ENCODE data around the gene SHF.

Gene SHF

GRCh38 chr15:45200799-45201556 is 13.2 kb upstream of the SHF start:
- peak overlapping the region; percentile 93 for H3K4me2 ChIP-seq (ENCODE audit: insufficient read depth, low read length)
- TF ChIP-seq, protein P1, sequence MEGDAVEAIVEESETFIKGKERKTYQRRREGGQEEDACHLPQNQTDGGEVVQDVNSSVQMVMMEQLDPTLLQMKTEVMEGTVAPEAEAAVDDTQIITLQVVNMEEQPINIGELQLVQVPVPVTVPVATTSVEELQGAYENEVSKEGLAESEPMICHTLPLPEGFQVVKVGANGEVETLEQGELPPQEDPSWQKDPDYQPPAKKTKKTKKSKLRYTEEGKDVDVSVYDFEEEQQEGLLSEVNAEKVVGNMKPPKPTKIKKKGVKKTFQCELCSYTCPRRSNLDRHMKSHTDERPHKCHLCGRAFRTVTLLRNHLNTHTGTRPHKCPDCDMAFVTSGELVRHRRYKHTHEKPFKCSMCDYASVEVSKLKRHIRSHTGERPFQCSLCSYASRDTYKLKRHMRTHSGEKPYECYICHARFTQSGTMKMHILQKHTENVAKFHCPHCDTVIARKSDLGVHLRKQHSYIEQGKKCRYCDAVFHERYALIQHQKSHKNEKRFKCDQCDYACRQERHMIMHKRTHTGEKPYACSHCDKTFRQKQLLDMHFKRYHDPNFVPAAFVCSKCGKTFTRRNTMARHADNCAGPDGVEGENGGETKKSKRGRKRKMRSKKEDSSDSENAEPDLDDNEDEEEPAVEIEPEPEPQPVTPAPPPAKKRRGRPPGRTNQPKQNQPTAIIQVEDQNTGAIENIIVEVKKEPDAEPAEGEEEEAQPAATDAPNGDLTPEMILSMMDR (IDR thresholded peaks at IDR 0.05; ENCODE audit: borderline replicate concordance, extremely low read depth, low read length, poor library complexity, severe bottlenecking), result no peak
- no peak for TF ChIP-seq EZH2 (IDR thresholded peaks at IDR 0.05; ENCODE audit: borderline replicate concordance, low read depth, low read length, severe bottlenecking)
- no peaks in the 10 kb centered on the region for H3K27me3 ChIP-seq (ENCODE audit: insufficient read depth, low read length, poor library complexity)
- no peaks in the 10 kb centered on the region for H3K36me3 ChIP-seq (ENCODE audit: insufficient read depth, low read length)
- no peaks in the 10 kb centered on the region for H3K9me3 ChIP-seq (ENCODE audit: insufficient read depth, low read length, severe bottlenecking)
- peak overlapping the region; percentile 90 for H3K27ac ChIP-seq (ENCODE audit: low read length)
- H2AFZ ChIP-seq (ENCODE audit: low read depth, low read length), result peak overlapping the region; percentile 92
- no peaks in the 10 kb centered on the region for H3K79me2 ChIP-seq (ENCODE audit: insufficient read depth, low read length)
- peak overlapping the region; percentile 74 for H3K9ac ChIP-seq (ENCODE audit: low read depth, low read length)
- peaks cover 42% of the 10 kb centered on the region for H3K4me1 ChIP-seq (ENCODE audit: insufficient read depth, low read length)
- ATAC-seq (ENCODE audit: insufficient read depth, low read depth) (peak; percentile 30), DNase-seq (peak; percentile 81)
- no peaks in the 10 kb centered on the region for H4K20me1 ChIP-seq (ENCODE audit: insufficient read depth, low read length)
- peak overlapping the region; percentile 41 to 61 for H3K4me3 ChIP-seq (ENCODE audit: low read depth in 1 of 2, low read length in 2 of 2)

GRCh38 chr15:45200001-45200798 is 12.4 kb upstream of the SHF start:
- DNase-seq (peak; percentile 94), ATAC-seq (ENCODE audit: insufficient read depth, low read depth) (peak; percentile 66)
- Histone ChIP-seq H3K36me3 (ENCODE audit: insufficient read depth, low read length) (no peaks in the 10 kb centered on the region), H4K20me1 (ENCODE audit: insufficient read depth, low read length) (no peaks in the 10 kb centered on the region), H3K79me2 (ENCODE audit: insufficient read depth, low read length) (no peaks in the 10 kb centered on the region), H3K27ac (ENCODE audit: low read length) (peak overlapping the region; percentile 90), H3K4me2 (ENCODE audit: insufficient read depth, low read length) (peak overlapping the region; percentile 93), H3K27me3 (ENCODE audit: insufficient read depth, low read length, poor library complexity) (no peaks in the 10 kb centered on the region), H3K9ac (ENCODE audit: low read depth, low read length) (peak overlapping the region; percentile 74), H2AFZ (ENCODE audit: low read depth, low read length) (peak overlapping the region; percentile 92), H3K9me3 (ENCODE audit: insufficient read depth, low read length, severe bottlenecking) (no peaks in the 10 kb centered on the region), H3K4me3 (ENCODE audit: low read depth in 1 of 2, low read length in 2 of 2) (peak overlapping the region; percentile 41 to 61), H3K4me1 (ENCODE audit: insufficient read depth, low read length) (peaks cover 42% of the 10 kb centered on the region)
- TF ChIP-seq EZH2 (IDR thresholded peaks at IDR 0.05; ENCODE audit: borderline replicate concordance, low read depth, low read length, severe bottlenecking), result no peak
- TF ChIP-seq, protein P1 (IDR thresholded peaks at IDR 0.05; ENCODE audit: borderline replicate concordance, extremely low read depth, low read length, poor library complexity, severe bottlenecking), result no peak

- Histone ChIP-seq H3K27ac (ENCODE audit: low read length) (peak overlapping the region; percentile 99), H3K27me3 (ENCODE audit: insufficient read depth, low read length, poor library complexity) (no peaks in the 10 kb centered on the region), H3K79me2 (ENCODE audit: insufficient read depth, low read length) (no peaks in the 10 kb centered on the region), H3K4me2 (ENCODE audit: insufficient read depth, low read length) (peak overlapping the region; percentile 93), H3K9me3 (ENCODE audit: insufficient read depth, low read length, severe bottlenecking) (no peaks in the 10 kb centered on the region), H3K4me3 (ENCODE audit: low read depth in 1 of 2, low read length in 2 of 2) (peak overlapping the region; percentile 57 to 61; a peak in 3 of 4 replicates), H3K4me1 (ENCODE audit: insufficient read depth, low read length) (peaks cover 42% of the 10 kb centered on the region), H3K9ac (ENCODE audit: low read depth, low read length) (peak overlapping the region; percentile 74), H2AFZ (ENCODE audit: low read depth, low read length) (peak overlapping the region; percentile 88), H4K20me1 (ENCODE audit: insufficient read depth, low read length) (no peaks in the 10 kb centered on the region), H3K36me3 (ENCODE audit: insufficient read depth, low read length) (no peaks in the 10 kb centered on the region)
- peak; percentile 30 for ATAC-seq (ENCODE audit: insufficient read depth, low read depth)
- TF ChIP-seq, protein P1 (IDR thresholded peaks at IDR 0.05; ENCODE audit: borderline replicate concordance, extremely low read depth, low read length, poor library complexity, severe bottlenecking), result no peak
- no peak for TF ChIP-seq EZH2 (IDR thresholded peaks at IDR 0.05; ENCODE audit: borderline replicate concordance, low read depth, low read length, severe bottlenecking)
- DNase-seq, result peak; percentile 37
These were observed 11.5 kb upstream of the SHF start for GRCh38 chr15:45199136-45199810.

Measured in DND-41 (cell line).